Left lung (tissue), 10 donors: ENCODE results near the gene ACTRT2. TPM values are rescaled to one million over a fixed set of nuclear protein-coding genes. Genes with fewer than 3 reads are reported as not detected.

ENCODE experiments used
- ATAC-seq: fragments of 200-7000 bp; cut with Tn5 transposase; one replicate; pipeline ENCODE4 v1.9.1; 2020; ENCODE audit warnings: moderate library complexity
- DNase-seq, 4 donors: peaks; one replicate each; pipeline ENCODE4 v3.0.0-alpha.2; 2013 to 2020
- H3K27ac ChIP-seq, 2 donors: fragments of 200-600 bp; sonication (generic) in 1 of 2; one replicate each; pipeline versions ENCODE4 v1.5.0 to v1.8.0; 2020 to 2021
- H3K27me3 ChIP-seq, 2 donors: fragments of 200-600 bp; sonication (generic) in 1 of 2; one replicate each; pipeline versions ENCODE4 v1.5.0 to v1.8.0; 2020 to 2021
- H3K36me3 ChIP-seq, 2 donors: fragments of 200-600 bp; sonication (generic) in 1 of 2; one replicate each; pipeline versions ENCODE4 v1.5.0 to v1.8.0; 2020 to 2021
- H3K4me1 ChIP-seq, 2 donors: fragments of 200-600 bp; one replicate each; pipeline ENCODE4 v1.8.0; 2021
- H3K4me3 ChIP-seq, 2 donors: fragments of 200-600 bp; sonication (generic) in 1 of 2; one replicate each; pipeline versions ENCODE4 v1.5.0 to v1.8.0; 2020 to 2021; ENCODE audit warnings: mild to moderate bottlenecking in 1 of 2
- H3K9me3 ChIP-seq, 2 donors: fragments of 200-600 bp; sonication (generic) in 1 of 2; one replicate each; pipeline versions ENCODE4 v1.5.0 to v1.8.0; 2020 to 2021
- CTCF ChIP-seq, 2 donors: fragments of 200-600 bp; sonication (generic) in 1 of 2; IDR thresholded peaks; one replicate each; pipeline versions ENCODE4 v1.5.0 to v1.8.0; 2021; ENCODE audit warnings: antibody characterized with exemption in 2 of 2
- intact Hi-C, 2 donors: fragments of 100-400 bp; cut with DNase I; formaldehyde crosslinking; loops; one replicate each; pipeline versions ENCODE4 v1.11.2 to v1.14.2; 2022
- polyA plus RNA-seq, 6 donors: library from polyadenylated mRNA; unstranded; fragments of 120-200 nt; gene quantifications; one replicate each; pipeline ENCODE4 v1.2.1, GENCODE V29; 2013; ENCODE audit not compliant: insufficient read length in 6 of 6
- total RNA-seq, 2 donors: library from RNA; stranded (reverse); fragmentation: NEBNext Ultra II Directional; extraction: Animal tissue kit (Norgen Biotek cat#: 25700); gene quantifications; one replicate each; pipeline ENCODE4 v1.2.1, GENCODE V29; 2021
- donor health status: DM: no; HTN: yes; CAD: no.
- donor health status: DM: no; HTN: no; CAD: no.

ACTRT2 gene
- total and polyA plus RNA-seq, 8 donors, result not detected

- no peak for ATAC-seq
- intact Hi-C loops, result no loop called here
- no peak overlapping the region for H3K27ac ChIP-seq
- TF ChIP-seq CTCF (IDR thresholded peaks at IDR 0.05), result no peak
- DNase-seq, result peak in 2 of 4 donors; percentile 30 to 70
- no peak overlapping the region for H3K4me3 ChIP-seq
- H3K4me1 ChIP-seq, result no peaks in the 10 kb centered on the region
- peaks cover 0 to 65% of the 10 kb centered on the region in 2 donors for H3K27me3 ChIP-seq
- no peaks in the 10 kb centered on the region for H3K36me3 ChIP-seq
- peaks cover 0 to 10% of the 10 kb centered on the region in 2 donors for H3K9me3 ChIP-seq
Measured at GRCh38 chr1:3003039-3003940, 18.0 kb upstream of the ACTRT2 start.

GRCh38 chr1:3003941-3004270 is 17.4 kb upstream of the ACTRT2 start:
- ATAC-seq (no peak), DNase-seq (peak in 1 of 4 donors; percentile 27)
- intact Hi-C loops, result no loop called here

GRCh38 chr1:3004285-3005205 is 16.7 kb upstream of the ACTRT2 start:
- no peaks in the 10 kb centered on the region for H3K36me3 ChIP-seq
- no peak overlapping the region for H3K4me3 ChIP-seq
- DNase-seq, result peak in 2 of 4 donors; percentile 19 to 41
- peaks cover 0 to 19% of the 10 kb centered on the region in 2 donors for H3K9me3 ChIP-seq
- TF ChIP-seq CTCF (IDR thresholded peaks at IDR 0.05), result no peak
- H3K4me1 ChIP-seq, result no peaks in the 10 kb centered on the region
- no peak for ATAC-seq
- intact Hi-C loops, result no loop called here
- H3K27me3 ChIP-seq, result peaks cover 0 to 61% of the 10 kb centered on the region in 2 donors
- H3K27ac ChIP-seq, result no peak overlapping the region

More at GRCh38 chr1:3003941-3004270, 17.4 kb upstream of the ACTRT2 start:
- Histone ChIP-seq H3K36me3 (no peaks in the 10 kb centered on the region), H3K27me3 (peaks cover 0 to 63% of the 10 kb centered on the region in 2 donors), H3K4me1 (no peaks in the 10 kb centered on the region), H3K4me3 (no peak overlapping the region), H3K9me3 (peaks cover 0 to 16% of the 10 kb centered on the region in 2 donors), H3K27ac (no peak overlapping the region)
- no peak for TF ChIP-seq CTCF (IDR thresholded peaks at IDR 0.05)

GRCh38 chr1:3005771-3006170 is 15.5 kb upstream of the ACTRT2 start:
- intact Hi-C loops, result no loop called here
- H3K27ac ChIP-seq, result no peak overlapping the region
- H3K9me3 ChIP-seq, result peaks cover 0 to 19% of the 10 kb centered on the region in 2 donors
- no peak for TF ChIP-seq CTCF (IDR thresholded peaks at IDR 0.05)
- no peaks in the 10 kb centered on the region for H3K36me3 ChIP-seq
- ATAC-seq, result no peak
- no peaks in the 10 kb centered on the region for H3K4me1 ChIP-seq
- DNase-seq, result peak in 1 of 4 donors; percentile 17
- H3K4me3 ChIP-seq, result no peak overlapping the region
- H3K27me3 ChIP-seq, result peaks cover 0 to 57% of the 10 kb centered on the region in 2 donors
